Measurements from ENCODE around the gene NUP153.

NUP153 gene

GRCh38 chr6:17662585-17662984 is 44.1 kb downstream of the NUP153 start:
- DNase-seq (ENCODE audit: low spot score) = no peak

GRCh38 chr6:17656644-17657043 is 50.1 kb downstream of the NUP153 start:
- no peak for DNase-seq (ENCODE audit: low spot score)

- DNase-seq (ENCODE audit: low spot score) = no peak
Observed at GRCh38 chr6:17656092-17656491, 50.6 kb downstream of the NUP153 start.

GRCh38 chr6:17653198-17653882 is 53.4 kb downstream of the NUP153 start:
- no peak for DNase-seq (ENCODE audit: low spot score)

- no peak for DNase-seq (ENCODE audit: low spot score)
Observed at GRCh38 chr6:17650656-17651309, 55.9 kb downstream of the NUP153 start.

GRCh38 chr6:17648745-17649144 is 58.0 kb downstream of the NUP153 start:
- DNase-seq (ENCODE audit: low spot score) = no peak

- no peak for DNase-seq (ENCODE audit: low spot score)
Observed at GRCh38 chr6:17640477-17640917, 66.2 kb downstream of the NUP153 start.

GRCh38 chr6:17638212-17638715 is 68.5 kb downstream of the NUP153 start:
- no peak for DNase-seq (ENCODE audit: low spot score)

- no peak for DNase-seq (ENCODE audit: low spot score)
Observed at GRCh38 chr6:17635568-17635967, 71.2 kb downstream of the NUP153 start.

GRCh38 chr6:17633465-17634188 is 73.1 kb downstream of the NUP153 start:
- no peak for DNase-seq (ENCODE audit: low spot score)

- no peak for DNase-seq (ENCODE audit: low spot score)
Observed at GRCh38 chr6:17632934-17633333, 73.8 kb downstream of the NUP153 start.

- no peak for DNase-seq (ENCODE audit: low spot score)
Observed at GRCh38 chr6:17630511-17631073, 76.1 kb downstream of the NUP153 start.

- no peak for DNase-seq (ENCODE audit: low spot score)
Observed at GRCh38 chr6:17629824-17630510, 76.8 kb downstream of the NUP153 start.

- DNase-seq (ENCODE audit: low spot score) = no peak
Observed at GRCh38 chr6:17628873-17629272, 77.9 kb downstream of the NUP153 start.

- DNase-seq (ENCODE audit: low spot score) = no peak
Observed at GRCh38 chr6:17624396-17624795, 82.3 kb downstream of the NUP153 start.

- no peak for DNase-seq (ENCODE audit: low spot score)
Observed at GRCh38 chr6:17622144-17622543, 84.6 kb downstream of the NUP153 start.

- no peak for DNase-seq (ENCODE audit: low spot score)
Observed at GRCh38 chr6:17621003-17621402, 85.7 kb downstream of the NUP153 start.

GRCh38 chr6:17615794-17616193 is 90.9 kb downstream of the NUP153 start:
- DNase-seq (ENCODE audit: low spot score) = no peak

- no peak for DNase-seq (ENCODE audit: low spot score)
Observed at GRCh38 chr6:17612048-17612447, 94.7 kb downstream of the NUP153 start.

- no peak for DNase-seq (ENCODE audit: low spot score)
Observed at GRCh38 chr6:17610835-17611234, 95.9 kb downstream of the NUP153 start.

GRCh38 chr6:17606606-17607005 is 100.1 kb downstream of the NUP153 start:
- no peak for DNase-seq (ENCODE audit: low spot score)

- DNase-seq (ENCODE audit: low spot score) = no peak
Observed at GRCh38 chr6:17602888-17603287, 103.8 kb downstream of the NUP153 start.

All from iPS-NIHi11 (cell line).